Measurements from ENCODE around the gene P2RY2.

The P2RY2 gene

GRCh38 chr11:73242251-73243092 is 24.4 kb downstream of the P2RY2 start:
- DNase-seq (ENCODE audit: low read depth, low spot score) = peak; percentile 38

GRCh38 chr11:73243093-73243485 is 25.0 kb downstream of the P2RY2 start:
- no peak for DNase-seq (ENCODE audit: low read depth, low spot score)

- DNase-seq (ENCODE audit: low read depth, low spot score) = no peak
These were observed 26.6 kb downstream of the P2RY2 start for GRCh38 chr11:73244589-73245240.

GRCh38 chr11:73245461-73245860 is 27.4 kb downstream of the P2RY2 start:
- DNase-seq (ENCODE audit: low read depth, low spot score) = no peak

- no peak for DNase-seq (ENCODE audit: low read depth, low spot score)
These were observed 28.2 kb downstream of the P2RY2 start for GRCh38 chr11:73246303-73246702.

- no peak for DNase-seq (ENCODE audit: low read depth, low spot score)
These were observed 30.6 kb downstream of the P2RY2 start for GRCh38 chr11:73248526-73249185.

GRCh38 chr11:73249304-73249703 is 31.2 kb downstream of the P2RY2 start:
- DNase-seq (ENCODE audit: low read depth, low spot score) = no peak

GRCh38 chr11:73249853-73250783 is 32.0 kb downstream of the P2RY2 start:
- no peak for DNase-seq (ENCODE audit: low read depth, low spot score)

GRCh38 chr11:73252577-73253191 is 34.6 kb downstream of the P2RY2 start:
- DNase-seq (ENCODE audit: low read depth, low spot score) = no peak

GRCh38 chr11:73257342-73258103 is 39.4 kb downstream of the P2RY2 start:
- no peak for DNase-seq (ENCODE audit: low read depth, low spot score)

GRCh38 chr11:73258104-73259035 is 40.3 kb downstream of the P2RY2 start:
- no peak for DNase-seq (ENCODE audit: low read depth, low spot score)

GRCh38 chr11:73259406-73260126 is 41.5 kb downstream of the P2RY2 start:
- no peak for DNase-seq (ENCODE audit: low read depth, low spot score)

- no peak for DNase-seq (ENCODE audit: low read depth, low spot score)
These were observed 42.0 kb downstream of the P2RY2 start for GRCh38 chr11:73260127-73260457.

- no peak for DNase-seq (ENCODE audit: low read depth, low spot score)
These were observed 44.9 kb downstream of the P2RY2 start for GRCh38 chr11:73262851-73263495.

GRCh38 chr11:73263640-73264039 is 45.6 kb downstream of the P2RY2 start:
- no peak for DNase-seq (ENCODE audit: low read depth, low spot score)

- DNase-seq (ENCODE audit: low read depth, low spot score) = no peak
These were observed 47.3 kb downstream of the P2RY2 start for GRCh38 chr11:73265278-73265810.

GRCh38 chr11:73265853-73266645 is 48.0 kb downstream of the P2RY2 start:
- DNase-seq (ENCODE audit: low read depth, low spot score) = no peak

All from activated naive CD8-positive, alpha-beta T cell treated with anti-CD3 and anti-CD28 coated beads, Interleukin-2, amount 50 U/mL, for 16 hours (primary cell).